HCT116 (cell line): Measurements from ENCODE around the gene COTL1. TPM values are rescaled to one million over a fixed set of nuclear protein-coding genes. Genes with fewer than 3 reads are reported as not detected.

Source experiments
- ATAC-seq: fragments of 200-7000 bp; cut with Tn5 transposase; 2 replicates; pipeline ENCODE4 v1.9.1; 2020; ENCODE audit warnings: mild to moderate bottlenecking, moderate library complexity
- BruUV-seq: library from RNA; stranded (reverse); fragments of 400-500 nt; replicated peaks from 2 replicates; lab custom pipeline; 2021; lab: Mats Ljungman, UMichigan
- CTCF ChIA-PET: fragments of 300-600 bp; sonication (Branson Sonifier 250); formaldehyde crosslinking; loops from one replicate; lab custom pipeline; 2021; ENCODE audit warnings: antibody characterized with exemption; lab: Charles Lee
- POLR2A ChIA-PET: fragments of 300-600, 350-600 bp; sonication (Branson Sonifier 250); formaldehyde crosslinking; loops from one replicate; lab custom pipeline; 2021; ENCODE audit warnings: antibody characterized with exemption; lab: Charles Lee
- RAD21 ChIA-PET, 2 experiments: fragments of 300-600 bp; sonication (Branson Sonifier 250); formaldehyde crosslinking; loops; one replicate each; lab custom pipeline; 2023; ENCODE audit warnings: low total read pairs in 2 of 2; ENCODE audit not compliant: uncharacterized antibody in 2 of 2, unreplicated experiment in 2 of 2, low non-redundant PET in 1 of 2; lab: Charles Lee
- DNase-seq: peaks from one replicate; pipeline ENCODE4 v3.0.0-alpha.2; 2010; ENCODE audit warnings: low read depth, low spot score
- H2AFZ ChIP-seq: fragments of 200-600 bp; shearing (Covaris generic), sonication (generic); 2 replicates; pipeline ENCODE4 v1.6.1; 2017; ENCODE audit warnings: low read depth, mixed run types, mixed read lengths, antibody characterized with exemption, low read length; ENCODE audit not compliant: poor library complexity, severe bottlenecking
- H3K27ac ChIP-seq: 2 replicates; pipeline ENCODE4 v1.5.1; 2012; ENCODE audit warnings: low read depth, low read length
- H3K27me3 ChIP-seq: fragments of 200-600 bp; sonication (generic); 2 replicates; pipeline ENCODE4 v1.6.1; 2016; ENCODE audit warnings: mixed run types, low read length, mixed read lengths; ENCODE audit not compliant: insufficient read depth
- H3K36me3 ChIP-seq, 2 experiments: fragments of 200-500 bp in 1 of 2; fragments of 200-600 bp in 1 of 2; sonication (Bioruptor generic) in 1 of 2; sonication (generic) in 1 of 2; 2 replicates each; pipeline versions ENCODE4 v1.5.1 to v1.6.1; 2014 to 2016; ENCODE audit warnings: low read length in 2 of 2, inconsistent platforms in 1 of 2, mixed read lengths in 1 of 2, mixed run types in 1 of 2; ENCODE audit not compliant: insufficient read depth in 2 of 2, control insufficient read depth in 1 of 2
- H3K4me1 ChIP-seq, 2 experiments: fragments of 200-600 bp in 1 of 2; sonication (generic) in 1 of 2; 2 replicates each; pipeline versions ENCODE4 v1.5.1 to v1.6.1; 2012 to 2017; ENCODE audit warnings: low read length in 2 of 2, inconsistent platforms in 1 of 2, mild to moderate bottlenecking in 1 of 2, mixed read lengths in 1 of 2, mixed run types in 1 of 2, moderate library complexity in 1 of 2; ENCODE audit not compliant: insufficient read depth in 2 of 2, control insufficient read depth in 1 of 2
- H3K4me2 ChIP-seq: fragments of 200-600 bp; sonication (generic); 2 replicates; pipeline ENCODE4 v1.6.1; 2017; ENCODE audit warnings: mixed run types, low read length, mixed read lengths
- H3K4me3 ChIP-seq, 2 experiments: fragments of 200-600 bp in 1 of 2; sonication (generic) in 1 of 2; replicated peaks in 1 of 2; 2 replicates each; pipeline ENCODE4 v1.5.1; 2011 to 2016; ENCODE audit warnings: low read length in 2 of 2, control low read depth in 1 of 2, low read depth in 1 of 2, mild to moderate bottlenecking in 1 of 2, mixed read lengths in 1 of 2, mixed run types in 1 of 2
- H3K79me2 ChIP-seq: fragments of 200-600 bp; sonication (generic); 2 replicates; pipeline ENCODE4 v1.6.1; 2017; ENCODE audit warnings: mild to moderate bottlenecking, mixed run types, low read length, moderate library complexity, mixed read lengths; ENCODE audit not compliant: insufficient read depth
- H3K9ac ChIP-seq: fragments of 200-600 bp; sonication (generic); 2 replicates; pipeline ENCODE4 v1.6.1; 2016; ENCODE audit warnings: low read length, mixed read lengths
- H3K9me2 ChIP-seq: fragments of 200-600 bp; sonication (generic), shearing (Covaris generic); 2 replicates; pipeline ENCODE4 v1.6.1; 2017; ENCODE audit warnings: mixed run types, mild to moderate bottlenecking, moderate library complexity; ENCODE audit not compliant: insufficient read depth
- H3K9me3 ChIP-seq, 2 experiments: fragments of 200-500 bp in 1 of 2; fragments of 200-600 bp in 1 of 2; sonication (Bioruptor generic) in 1 of 2; sonication (generic) in 1 of 2; 2 replicates each; pipeline ENCODE4 v1.6.1; 2014 to 2017; ENCODE audit warnings: low read length in 2 of 2, mixed read lengths in 2 of 2, inconsistent platforms in 1 of 2, low read depth in 1 of 2, mild to moderate bottlenecking in 1 of 2, mixed run types in 1 of 2, moderate library complexity in 1 of 2; ENCODE audit not compliant: control insufficient read depth in 1 of 2, insufficient read depth in 1 of 2
- H4K20me1 ChIP-seq: fragments of 200-600 bp; sonication (generic), shearing (Covaris generic); 2 replicates; pipeline ENCODE4 v1.6.1; 2017; ENCODE audit warnings: mixed run types, mild to moderate bottlenecking, moderate library complexity; ENCODE audit not compliant: insufficient read depth
- CTCF ChIP-seq, 3 experiments: fragments of 200-600 bp in 1 of 3; sonication (generic) in 1 of 3; IDR thresholded peaks in 2 of 3; conservative IDR thresholded peaks in 1 of 3; 2 replicates each; pipeline ENCODE4 v1.5.1; 2012 to 2017; ENCODE audit warnings: low read depth in 2 of 3, low read length in 2 of 3, antibody characterized with exemption in 1 of 3, borderline replicate concordance in 1 of 3, control low read depth in 1 of 3, mild to moderate bottlenecking in 1 of 3, mixed read lengths in 1 of 3, mixed run types in 1 of 3, moderate library complexity in 1 of 3; ENCODE audit not compliant: insufficient read depth in 1 of 3
- EZH2 ChIP-seq: fragments of 200-600 bp; sonication (generic); IDR thresholded peaks from 2 replicates; pipeline ENCODE4 v1.6.1; 2017; ENCODE audit warnings: antibody characterized with exemption, mixed run types
- FOSL1 ChIP-seq: IDR thresholded peaks from 2 replicates; pipeline ENCODE4 v1.6.1; 2012; ENCODE audit warnings: low read depth
- JUND ChIP-seq: IDR thresholded peaks from 2 replicates; pipeline ENCODE4 v1.6.1; 2012
- MAX ChIP-seq: IDR thresholded peaks from 2 replicates; pipeline ENCODE4 v1.6.1; 2012
- POLR2A ChIP-seq: IDR thresholded peaks from 2 replicates; pipeline ENCODE4 v1.7.0; 2011; ENCODE audit warnings: borderline replicate concordance; ENCODE audit not compliant: insufficient read depth, insufficient read length; ENCODE audit errors: extremely low read depth
- RAD21 ChIP-seq: IDR thresholded peaks from 2 replicates; pipeline ENCODE4 v1.6.1; 2012; ENCODE audit warnings: low read depth, mild to moderate bottlenecking
- SIN3A ChIP-seq: IDR thresholded peaks from 2 replicates; pipeline ENCODE4 v1.6.1; 2012; ENCODE audit warnings: low read depth
- SP1 ChIP-seq: IDR thresholded peaks from 2 replicates; pipeline ENCODE4 v1.6.1; 2012; ENCODE audit warnings: low read depth
- SRF ChIP-seq: IDR thresholded peaks from 2 replicates; pipeline ENCODE4 v1.6.1; 2012; ENCODE audit warnings: low read depth
- TCF7L2 ChIP-seq: IDR thresholded peaks from 2 replicates; pipeline ENCODE4 v1.7.0; 2011; ENCODE audit warnings: borderline replicate concordance, inconsistent platforms; ENCODE audit not compliant: insufficient read depth, insufficient read length; ENCODE audit errors: extremely low read depth
- intact Hi-C: fragments of 100-400 bp; cut with micrococcal nuclease; formaldehyde crosslinking; loops from 2 replicates; pipeline ENCODE4 v1.10.0; 2022
- total RNA-seq: library from RNA; stranded (reverse); gene quantifications from one replicate; pipeline ENCODE4 v1.2.1, GENCODE V29; 2021; ENCODE audit not compliant: unreplicated experiment

Gene COTL1
- total RNA-seq, 1 experiment from 2014 or later: 276 TPM

GRCh38 chr16:84650062-84650991 is 32.4 kb upstream of the COTL1 start:
- RAD21 ChIA-PET: no interaction called here
- H3K9ac ChIP-seq: no peak overlapping the region
- no peaks in the 10 kb centered on the region for H3K27me3 ChIP-seq
- no peaks in the 10 kb centered on the region for H3K9me2 ChIP-seq
- ATAC-seq (no peak), DNase-seq (no peak)
- no peak overlapping the region for H3K4me3 ChIP-seq
- no peaks in the 10 kb centered on the region for H3K9me3 ChIP-seq
- no peak overlapping the region for H3K27ac ChIP-seq
- no TSS peak for BruUV-seq
- TF ChIP-seq EZH2: no peak
- TF ChIP-seq JUND: no peak
- no peak for TF ChIP-seq RAD21
- TF ChIP-seq CTCF (IDR thresholded peaks at IDR 0.05 in 2 of 3, conservative IDR thresholded peaks at IDR 0.05 in 1 of 3; ENCODE audit: borderline replicate concordance in 1 of 3, insufficient read depth in 1 of 3, low read depth in 2 of 3, low read length in 2 of 3): no peak
- no peak for TF ChIP-seq SRF
- TF ChIP-seq SIN3A: no peak
- TF ChIP-seq MAX: no peak
- no peak for TF ChIP-seq TCF7L2
- no peak for TF ChIP-seq SP1
- no peak for TF ChIP-seq FOSL1
- no peak for TF ChIP-seq POLR2A
- no peak overlapping the region for H3K4me2 ChIP-seq
- peaks cover 6 to 15% of the 10 kb centered on the region in 2 experiments; a peak in 3 of 4 replicates for H3K4me1 ChIP-seq
- H2AFZ ChIP-seq: no peak overlapping the region
- POLR2A ChIA-PET: no interaction called here
- intact Hi-C loops: no loop called here
- CTCF ChIA-PET: interaction anchor here (1.0 kb wide), 1 partner anchor 28 kb away, joined by 3 read pairs; no protein-coding TSS in a partner anchor
- peaks cover 15% of the 10 kb centered on the region for H3K79me2 ChIP-seq
- no peaks in the 10 kb centered on the region for H4K20me1 ChIP-seq
- H3K36me3 ChIP-seq: peaks cover 4 to 6% of the 10 kb centered on the region in 2 experiments; a peak in 3 of 4 replicates
